Ovary (tissue), 9 donors: ENCODE results near the gene CDYL2. TPM values are rescaled to one million over a fixed set of nuclear protein-coding genes. Genes with fewer than 3 reads are reported as not detected.

Source experiments
- DNase-seq, 5 donors: peaks; one replicate each; pipeline ENCODE4 v3.0.0-alpha.2; 2019 to 2020
- H3K27ac ChIP-seq, 2 donors: fragments of 200-600 bp; one replicate each; pipeline versions ENCODE4 v1.5.1 to v1.8.0; 2019 to 2022
- H3K27me3 ChIP-seq: fragments of 200-600 bp; one replicate; pipeline ENCODE4 v1.8.0; 2022
- H3K36me3 ChIP-seq: fragments of 200-600 bp; sonication (generic); one replicate; pipeline ENCODE4 v1.5.1; 2019
- H3K4me1 ChIP-seq: one replicate; pipeline ENCODE4 v1.8.1; 2013; ENCODE audit warnings: mild to moderate bottlenecking, moderate library complexity; ENCODE audit not compliant: insufficient read depth
- H3K4me3 ChIP-seq: fragments of 200-600 bp; sonication (generic); one replicate; pipeline ENCODE4 v1.5.1; 2017
- H3K9me3 ChIP-seq, 2 donors: fragments of 200-600 bp in 1 of 2; sonication (generic) in 1 of 2; one replicate each; pipeline versions ENCODE4 v1.5.1 to v1.8.1; 2013 to 2019; ENCODE audit warnings: mild to moderate bottlenecking in 1 of 2, moderate library complexity in 1 of 2
- CTCF ChIP-seq, 3 donors: fragments of 450-650 bp in 2 of 3; fragments of 200-600 bp in 1 of 3; IDR thresholded peaks; one replicate each; pipeline versions ENCODE4 v1.5.1 to v1.8.0; 2016 to 2022; ENCODE audit warnings: antibody characterized with exemption in 3 of 3, mild to moderate bottlenecking in 1 of 3
- EP300 ChIP-seq: sonication (generic); formaldehyde crosslinking; IDR thresholded peaks from one replicate; pipeline ENCODE4 v1.6.1; 2017; ENCODE audit warnings: antibody characterized with exemption
- POLR2A ChIP-seq: fragments of 450-650 bp; IDR thresholded peaks from one replicate; pipeline ENCODE4 v1.6.1; 2017; ENCODE audit warnings: antibody characterized with exemption, mild to moderate bottlenecking, moderate library complexity
- WGBS, 3 donors: extraction: QIAGEN DNeasy Blood & Tissue Kit in 1 of 3; methylation state at CpG; one replicate each; pipeline versions ENCODE4 v1.1.5 to v1.1.7; 2013 to 2017; 5-methylcytosine and 5-hydroxymethylcytosine counted together
- intact Hi-C, 4 donors: fragments of 100-400 bp; cut with DNase I; formaldehyde crosslinking; loops; one replicate each; pipeline versions ENCODE4 v1.11.0 to v1.15.1; 2022 to 2023
- polyA plus RNA-seq, 2 donors: library from polyadenylated mRNA; stranded (reverse); fragments of 200-250 nt in 1 of 2; fragments of 350-450 nt in 1 of 2; fragmentation: Illumina TruSeq in 1 of 2; extraction: RNeasy Lipid Tissue Mini Kit (QIAGEN cat#74804) in 1 of 2; gene quantifications; one replicate each; pipeline ENCODE4 v1.2.3, GENCODE V29; 2013 to 2014
- total RNA-seq, 7 donors: library from RNA; depleted of rRNA in 2 of 7; stranded (reverse); fragments of >200 nt in 2 of 7; fragmentation: NEBNext Ultra II Directional in 3 of 7; extraction: Animal tissue kit (Norgen Biotek cat#: 25700) in 3 of 7; gene quantifications; one replicate each; pipeline versions ENCODE4 v1.1.0 to v1.2.4, GENCODE V29; 2016 to 2023
- donor health status: DM: no; HTN: no; CAD: no; lungs with moderate emphysema.
- donor health status: DM: no; HTN: no; CAD: no.
- donor health status: Bipolar disorder and iron deficiency.
- donor health status: DM: yes; HTN: yes; CAD: no.
- donor health status: DM: no; HTN: no; CAD: no.
- donor health status: DM: yes; HTN: yes; CAD: no.

CDYL2 gene
- total and polyA plus RNA-seq, 9 donors: 0.48 to 4.4 (median 1.8) TPM

GRCh38 chr16:80557037-80557436, 247.4 kb downstream of the CDYL2 start:
- Histone ChIP-seq H3K4me3 (no peak overlapping the region), H3K36me3 (no peaks in the 10 kb centered on the region), H3K9me3 (no peaks in the 10 kb centered on the region), H3K27ac (no peak overlapping the region), H3K27me3 (no peaks in the 10 kb centered on the region), H3K4me1 (no peaks in the 10 kb centered on the region)
- TF ChIP-seq EP300: no peak
- TF ChIP-seq CTCF (IDR thresholded peaks at IDR 0.05): no peak
- TF ChIP-seq POLR2A: no peak
- intact Hi-C loops: no loop called here
- 77 to 87% (median 79%) methylated on average over 5 of the region's 5 CpGs for WGBS, 3 donors
- no peak for DNase-seq

GRCh38 chr16:80556481-80556880, 247.9 kb downstream of the CDYL2 start:
- WGBS, 3 donors: 32 to 45% (median 36%) methylated on average over 3 of the region's 3 CpGs

GRCh38 chr16:80554033-80554432, 250.4 kb downstream of the CDYL2 start:
- DNase-seq: no peak
- Histone ChIP-seq H3K27me3 (no peaks in the 10 kb centered on the region), H3K4me3 (no peak overlapping the region), H3K27ac (no peak overlapping the region), H3K9me3 (no peaks in the 10 kb centered on the region), H3K36me3 (no peaks in the 10 kb centered on the region), H3K4me1 (no peaks in the 10 kb centered on the region)
- intact Hi-C loops: no loop called here
- TF ChIP-seq CTCF (IDR thresholded peaks at IDR 0.05) (no peak), POLR2A (no peak), EP300 (no peak)
- WGBS, 3 donors: 22 to 31% (median 28%) methylated on average over 2 of the region's 2 CpGs

More at GRCh38 chr16:80556481-80556880, 247.9 kb downstream of the CDYL2 start:
- Histone ChIP-seq H3K36me3 (no peaks in the 10 kb centered on the region), H3K27ac (no peak overlapping the region), H3K9me3 (no peaks in the 10 kb centered on the region), H3K27me3 (no peaks in the 10 kb centered on the region), H3K4me1 (no peaks in the 10 kb centered on the region), H3K4me3 (no peak overlapping the region)
- DNase-seq: no peak
- intact Hi-C loops: no loop called here
- no peak for TF ChIP-seq EP300
- no peak for TF ChIP-seq POLR2A
- no peak for TF ChIP-seq CTCF (IDR thresholded peaks at IDR 0.05)

- H3K4me1 ChIP-seq: no peaks in the 10 kb centered on the region
- intact Hi-C loops: no loop called here
- H3K27ac ChIP-seq: no peak overlapping the region
- 40 to 50% (median 43%) methylated on average over 5 of the region's 5 CpGs for WGBS, 3 donors
- DNase-seq: no peak
- H3K27me3 ChIP-seq: no peaks in the 10 kb centered on the region
- no peaks in the 10 kb centered on the region for H3K36me3 ChIP-seq
- H3K4me3 ChIP-seq: no peak overlapping the region
- no peaks in the 10 kb centered on the region for H3K9me3 ChIP-seq
- TF ChIP-seq CTCF (IDR thresholded peaks at IDR 0.05): no peak
- no peak for TF ChIP-seq POLR2A
- no peak for TF ChIP-seq EP300
These were observed 252.1 kb downstream of the CDYL2 start for GRCh38 chr16:80552277-80552676.

Other genes with a start within 250 kb of the CDYL2 start
- 10 to 100 TPM; 19.1 to 41.1 (median 25.9) TPM for gene CMC2, start 202.3 kb upstream of the CDYL2 start, total RNA-seq
- gene CMC2, start 202.3 kb upstream of the CDYL2 start, polyA plus RNA-seq: 10 to 100 TPM; 24.3 to 39.6 TPM
- gene CENPN, start 202.6 kb upstream of the CDYL2 start, total RNA-seq: 1 to 10 TPM; 1.4 to 4.0 (median 2.8) TPM
- gene CENPN, start 202.6 kb upstream of the CDYL2 start, polyA plus RNA-seq: 1 to 10 TPM; 2.0 to 8.2 TPM
- 10 to 100 TPM; 19.2 to 35.0 (median 33.8) TPM for gene ATMIN, start 231.2 kb upstream of the CDYL2 start, total RNA-seq
- gene ATMIN, start 231.2 kb upstream of the CDYL2 start, polyA plus RNA-seq: 10 to 100 TPM; 15.6 to 39.5 TPM